Measurements from ENCODE around the gene RAB6B.

The RAB6B gene

DNA sequence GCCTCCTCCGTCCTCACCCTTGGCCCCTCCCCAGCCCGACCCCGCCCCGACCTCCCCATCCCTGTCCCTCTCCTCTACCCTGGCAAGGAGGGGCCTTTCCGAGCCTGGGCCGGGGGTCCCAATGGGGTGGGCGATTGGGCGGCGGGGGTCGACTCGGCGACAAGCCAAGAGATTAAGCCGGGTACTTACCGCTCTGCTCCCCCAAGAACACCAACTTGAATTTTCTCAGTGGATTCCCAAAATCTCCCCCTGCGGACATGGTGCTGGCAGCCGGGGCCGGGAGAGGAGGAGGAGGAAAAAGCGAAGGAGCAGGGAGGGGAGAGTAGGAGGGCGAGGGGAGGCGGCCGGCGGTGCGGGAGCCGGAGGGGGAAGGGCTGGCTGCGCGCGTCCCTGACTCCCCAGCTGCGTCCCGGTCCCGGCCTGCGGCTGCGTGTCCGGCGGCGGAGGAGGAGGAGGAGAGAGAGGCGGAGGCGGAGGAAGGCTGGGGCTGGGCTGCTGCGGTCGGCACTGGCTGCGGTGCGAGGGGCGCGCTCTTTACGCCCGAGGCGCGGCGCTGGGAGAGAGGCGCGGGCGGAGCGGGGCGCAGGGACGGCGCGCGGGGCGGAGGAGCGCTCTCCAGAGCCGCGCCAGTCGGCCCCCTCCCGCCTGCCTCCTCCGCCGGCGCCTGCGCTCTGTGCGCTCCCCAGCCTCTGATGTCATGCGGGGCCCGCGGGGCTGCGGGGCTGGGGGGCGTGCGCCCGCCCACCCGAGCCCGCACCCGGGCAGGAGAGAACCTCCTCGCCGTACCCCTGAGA lies at the start of gene RAB6B:
Gene RAB6B, minus strand, starts transcription at position 675 of the 794 bp plus-strand sequence. Its CDS starts 416 bp downstream, at position 259.
- DNase-seq (ENCODE audit: low read depth, low spot score), result no peak

DNA sequence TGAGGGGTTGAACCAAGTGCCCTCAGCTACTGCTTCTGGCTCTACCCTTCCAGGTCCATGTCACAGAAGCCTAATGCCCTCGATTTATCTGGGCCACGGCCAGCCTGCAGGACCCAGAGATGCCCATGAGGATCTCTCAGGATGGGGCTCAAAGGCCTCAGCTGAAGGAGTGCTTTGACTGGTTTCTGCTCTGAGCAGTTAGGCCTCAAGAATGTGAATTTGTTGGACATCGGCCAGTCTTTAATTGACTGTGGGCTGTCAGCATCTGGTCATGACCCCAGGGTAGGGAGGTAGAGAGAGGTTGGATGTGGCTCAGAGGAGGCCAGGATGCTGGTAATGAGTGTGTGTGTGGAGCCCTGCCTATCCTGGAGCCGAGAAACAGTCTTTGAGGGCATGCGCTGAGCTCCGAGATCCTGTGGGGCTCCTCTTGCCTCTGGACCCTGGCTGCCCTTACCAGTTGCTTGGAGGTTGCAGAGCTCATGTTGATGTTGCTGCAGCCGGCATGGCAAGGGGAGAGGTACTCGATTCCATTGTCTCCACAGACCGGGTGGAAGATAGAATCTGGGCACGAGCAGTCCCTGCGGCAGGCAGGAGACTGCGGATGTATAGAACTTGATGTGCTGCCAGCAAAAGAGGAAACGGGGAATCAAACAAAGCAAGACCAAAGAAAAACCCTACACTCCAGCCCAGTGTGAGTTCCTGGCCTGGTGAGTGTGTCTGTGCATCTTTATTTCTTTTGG lies 49.1 kb upstream of the RAB6B start:
- DNase-seq (ENCODE audit: low read depth, low spot score), result peak; percentile 87

DNA sequence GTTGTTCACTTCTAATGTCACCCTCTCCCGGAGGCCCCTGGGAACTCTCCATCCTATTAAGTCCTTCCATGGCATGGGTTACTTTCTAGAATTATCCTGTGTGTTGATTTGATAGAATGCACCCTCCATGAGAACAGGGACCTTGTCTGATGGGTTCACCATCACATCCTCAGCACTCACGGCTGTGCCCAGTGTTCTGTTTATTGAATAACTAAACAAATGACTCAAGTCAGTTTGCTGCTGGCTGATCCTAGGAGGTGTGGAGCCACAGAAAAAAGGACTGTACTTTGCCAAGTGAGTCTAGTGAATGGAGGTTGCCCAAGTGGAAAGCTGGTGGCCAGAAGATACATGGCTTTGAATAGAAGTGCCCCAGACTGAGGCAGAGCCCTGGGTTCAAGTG lies 48.5 kb upstream of the RAB6B start:
- no peak for DNase-seq (ENCODE audit: low read depth, low spot score)

DNA sequence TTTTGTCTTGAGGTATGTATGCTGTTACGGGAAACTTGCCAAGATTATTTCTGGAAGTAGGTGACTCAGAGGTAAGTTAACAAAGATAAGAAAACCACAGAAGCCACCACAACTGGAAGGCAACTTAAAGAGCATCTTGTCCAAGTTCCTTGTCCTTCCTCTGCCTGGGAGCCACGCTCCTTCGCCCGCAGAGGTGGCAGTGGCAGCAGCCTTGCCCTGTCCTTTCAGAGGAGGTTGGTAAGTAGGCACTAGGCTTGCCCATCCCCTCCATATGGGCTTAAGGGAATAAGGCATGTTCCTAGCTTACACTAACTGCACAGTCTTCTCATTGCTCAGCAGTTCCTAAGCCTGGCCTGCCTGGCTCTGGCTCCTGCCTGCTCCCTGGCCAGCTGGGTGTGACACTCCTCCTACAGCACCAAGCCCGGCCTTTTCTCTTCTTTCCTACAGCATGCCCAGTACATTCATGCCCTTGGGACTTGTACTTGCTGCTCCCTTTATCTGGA lies 48.0 kb upstream of the RAB6B start:
- no peak for DNase-seq (ENCODE audit: low read depth, low spot score)

DNA sequence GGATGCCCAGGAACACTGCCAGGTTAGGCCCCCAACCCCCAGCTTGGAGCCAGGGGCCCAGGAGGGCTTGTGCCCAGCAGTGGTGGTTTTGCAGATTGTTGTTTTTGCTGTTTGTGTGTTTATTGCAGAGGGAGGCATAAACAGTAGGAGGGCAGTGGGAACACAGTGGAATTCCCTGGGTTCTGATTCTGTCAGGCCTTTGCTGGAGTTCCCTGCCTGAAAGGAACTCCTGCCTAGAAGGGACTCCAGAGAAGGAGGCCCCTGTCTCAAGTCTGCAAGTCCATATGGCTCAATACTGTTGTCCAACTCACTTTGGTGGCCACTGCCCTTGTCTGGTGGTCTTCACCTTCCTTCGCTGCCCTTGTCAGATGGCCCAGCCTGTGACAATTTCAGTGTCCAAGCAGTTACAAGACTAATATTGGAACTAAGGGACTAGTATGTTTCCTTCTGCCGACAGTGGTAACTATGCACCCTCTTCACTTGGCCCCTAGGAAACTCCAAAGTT lies 47.4 kb upstream of the RAB6B start:
- DNase-seq (ENCODE audit: low read depth, low spot score), result no peak

DNA sequence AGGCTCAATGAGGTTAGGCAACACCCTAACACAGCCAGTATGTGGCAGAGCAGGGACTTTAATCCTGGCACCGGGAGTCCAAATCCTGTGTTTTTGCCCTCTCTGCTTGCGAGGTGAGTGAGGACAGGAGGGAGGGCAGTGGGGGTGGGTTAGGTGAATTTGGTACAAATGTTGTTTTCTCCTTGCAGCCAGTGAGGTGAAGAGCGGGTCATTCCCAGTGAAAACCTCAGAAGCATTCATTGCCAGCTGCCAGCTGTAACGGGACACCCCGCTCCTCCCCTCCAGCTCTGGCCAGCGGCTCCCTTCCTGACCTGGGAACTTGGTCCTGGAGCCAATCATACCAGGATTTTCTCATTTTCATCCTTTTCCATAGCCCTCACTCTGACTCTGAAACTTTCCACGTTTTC lies 45.7 kb upstream of the RAB6B start:
- no peak for DNase-seq (ENCODE audit: low read depth, low spot score)

DNA sequence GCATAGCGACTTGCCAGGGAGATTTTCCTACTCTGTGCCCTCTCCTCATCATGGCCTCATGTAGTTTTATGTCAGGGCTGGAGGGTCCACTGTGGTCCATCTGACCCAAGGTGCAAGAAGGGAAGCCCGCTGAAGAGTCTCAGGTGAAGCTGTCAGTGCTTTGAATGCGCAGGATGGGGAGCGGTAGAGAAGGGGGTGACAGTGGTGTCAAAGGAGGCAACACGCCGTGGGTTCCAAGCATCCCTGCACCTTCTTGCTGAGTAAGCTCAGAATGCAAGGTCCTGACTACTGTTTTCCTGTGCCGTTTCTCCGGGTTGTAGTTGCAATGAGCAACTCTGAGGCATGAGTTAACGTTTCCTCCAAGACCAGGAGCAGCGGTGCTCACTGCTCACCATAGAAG lies 44.9 kb upstream of the RAB6B start:
- no peak for DNase-seq (ENCODE audit: low read depth, low spot score)

DNA sequence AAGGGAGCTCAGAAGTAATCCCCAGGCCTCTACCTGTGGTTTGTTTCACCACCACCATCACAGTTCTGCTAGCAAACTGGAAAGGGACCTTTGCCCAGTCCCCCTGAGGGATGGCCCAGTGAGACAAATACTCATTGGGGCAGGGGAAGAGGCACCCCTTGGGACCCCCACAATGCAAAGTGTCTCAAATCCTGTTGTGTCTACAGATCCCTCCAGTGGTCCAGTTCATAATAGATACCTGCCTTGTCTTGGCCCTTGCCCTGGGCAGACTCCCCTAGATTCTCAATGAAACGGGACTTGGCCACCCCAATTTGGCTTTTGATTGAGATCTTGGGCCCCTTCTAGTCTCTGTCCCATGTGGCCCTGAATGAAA lies 43.8 kb upstream of the RAB6B start:
- DNase-seq (ENCODE audit: low read depth, low spot score), result no peak

DNA sequence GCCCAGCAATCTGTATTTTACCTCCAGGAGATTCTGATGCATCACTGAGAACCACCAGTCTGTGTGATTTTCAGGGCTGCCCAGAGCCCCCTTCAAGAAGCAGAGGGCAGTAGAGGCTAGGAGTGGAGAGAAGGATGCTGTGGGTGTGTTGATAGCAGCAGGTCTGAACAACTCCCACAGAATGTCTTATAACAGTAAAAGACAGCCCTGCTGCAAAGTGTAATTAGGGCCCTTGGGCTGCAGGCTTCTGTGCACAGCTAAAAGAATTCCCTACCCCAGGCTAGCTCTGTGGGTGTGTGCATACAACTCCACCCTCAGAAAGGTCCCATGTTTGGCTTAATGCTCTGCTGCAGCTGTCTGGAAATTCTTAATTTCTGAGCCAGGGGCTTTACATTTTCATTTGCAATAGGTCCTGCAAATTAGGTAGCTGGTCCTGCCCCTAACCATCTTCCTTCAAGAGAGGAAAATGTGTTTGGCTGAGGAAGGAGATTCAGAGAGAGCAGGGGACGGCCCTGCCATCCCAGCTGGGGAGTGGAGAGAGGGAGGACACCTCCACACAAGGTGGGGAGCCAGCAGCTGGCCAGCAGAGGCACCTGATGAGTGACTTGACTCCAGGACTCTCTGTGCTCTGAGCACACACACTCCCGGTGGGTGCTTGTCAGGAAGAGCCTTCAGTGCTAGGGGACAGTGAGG lies 43.2 kb upstream of the RAB6B start:
- DNase-seq (ENCODE audit: low read depth, low spot score), result no peak

DNA sequence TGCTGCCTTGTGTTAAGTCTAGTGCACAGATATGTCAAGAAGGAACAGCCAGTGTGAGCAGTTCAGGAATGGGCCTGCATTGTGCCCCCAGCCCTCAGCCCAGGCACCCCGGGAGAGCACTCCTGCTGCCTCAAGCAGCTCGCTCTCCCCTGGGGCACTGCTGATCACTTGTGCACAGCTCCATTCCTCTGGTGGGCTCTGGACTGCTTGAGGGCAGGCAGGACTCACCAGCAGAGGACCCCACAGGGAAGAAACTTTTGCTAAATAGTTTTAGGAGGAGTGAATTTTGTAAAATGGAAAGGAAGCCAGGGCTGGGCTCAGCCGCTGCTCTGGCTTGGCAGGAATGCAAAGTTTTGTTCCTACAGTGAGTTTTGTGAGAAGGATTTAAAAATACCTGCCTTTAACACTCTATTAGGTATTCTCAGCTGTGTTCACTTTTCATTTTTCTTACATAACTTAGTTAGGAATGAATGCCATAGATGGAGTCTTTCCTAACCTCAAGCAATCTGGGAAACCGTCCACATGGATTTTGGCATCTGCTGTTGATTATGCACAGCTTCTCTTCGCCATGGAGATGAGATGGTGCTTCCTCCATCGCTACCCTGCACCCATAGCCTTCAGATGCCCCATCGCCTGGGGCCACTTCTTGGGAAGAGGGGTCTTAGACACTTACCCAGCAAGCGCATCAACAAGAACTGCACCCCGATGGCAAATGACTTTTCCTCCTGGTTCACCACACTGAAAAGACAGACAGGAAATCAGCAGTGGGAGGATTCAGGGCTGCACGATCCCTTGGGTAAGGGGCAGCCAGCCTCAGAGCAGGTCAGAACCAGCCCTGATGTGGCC lies 42.3 kb upstream of the RAB6B start:
- DNase-seq (ENCODE audit: low read depth, low spot score), result no peak

DNA sequence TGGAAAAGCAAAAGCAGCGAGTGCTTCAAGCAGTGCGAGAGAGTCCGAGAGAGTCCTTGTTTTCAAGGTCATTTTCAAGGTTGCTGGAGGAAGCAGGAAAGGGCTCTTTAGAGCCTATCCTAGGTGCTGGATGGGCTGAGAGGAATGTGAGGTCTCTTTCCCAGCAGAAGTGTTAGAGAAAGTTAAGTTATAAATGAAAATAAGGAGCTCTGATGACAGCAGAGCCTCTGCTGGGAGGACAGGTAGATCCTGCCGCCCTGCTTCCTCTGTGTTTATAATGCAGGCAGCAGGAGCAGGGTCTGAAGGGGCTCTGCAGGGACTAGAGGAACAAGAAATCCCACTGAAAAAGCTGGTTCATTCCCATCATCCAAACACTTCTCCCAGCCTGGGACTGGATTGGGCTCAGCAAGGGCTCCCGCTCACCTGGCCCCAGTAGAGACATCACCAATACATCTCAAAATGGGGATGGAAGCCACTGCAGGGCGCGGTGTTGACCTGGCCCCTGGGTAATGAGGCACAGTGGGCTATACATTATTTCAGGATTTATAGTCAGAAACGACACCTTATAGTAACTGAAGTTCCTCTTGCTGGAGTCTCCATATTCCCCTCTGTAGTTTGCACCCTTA lies 41.5 kb upstream of the RAB6B start:
- no peak for DNase-seq (ENCODE audit: low read depth, low spot score)

DNA sequence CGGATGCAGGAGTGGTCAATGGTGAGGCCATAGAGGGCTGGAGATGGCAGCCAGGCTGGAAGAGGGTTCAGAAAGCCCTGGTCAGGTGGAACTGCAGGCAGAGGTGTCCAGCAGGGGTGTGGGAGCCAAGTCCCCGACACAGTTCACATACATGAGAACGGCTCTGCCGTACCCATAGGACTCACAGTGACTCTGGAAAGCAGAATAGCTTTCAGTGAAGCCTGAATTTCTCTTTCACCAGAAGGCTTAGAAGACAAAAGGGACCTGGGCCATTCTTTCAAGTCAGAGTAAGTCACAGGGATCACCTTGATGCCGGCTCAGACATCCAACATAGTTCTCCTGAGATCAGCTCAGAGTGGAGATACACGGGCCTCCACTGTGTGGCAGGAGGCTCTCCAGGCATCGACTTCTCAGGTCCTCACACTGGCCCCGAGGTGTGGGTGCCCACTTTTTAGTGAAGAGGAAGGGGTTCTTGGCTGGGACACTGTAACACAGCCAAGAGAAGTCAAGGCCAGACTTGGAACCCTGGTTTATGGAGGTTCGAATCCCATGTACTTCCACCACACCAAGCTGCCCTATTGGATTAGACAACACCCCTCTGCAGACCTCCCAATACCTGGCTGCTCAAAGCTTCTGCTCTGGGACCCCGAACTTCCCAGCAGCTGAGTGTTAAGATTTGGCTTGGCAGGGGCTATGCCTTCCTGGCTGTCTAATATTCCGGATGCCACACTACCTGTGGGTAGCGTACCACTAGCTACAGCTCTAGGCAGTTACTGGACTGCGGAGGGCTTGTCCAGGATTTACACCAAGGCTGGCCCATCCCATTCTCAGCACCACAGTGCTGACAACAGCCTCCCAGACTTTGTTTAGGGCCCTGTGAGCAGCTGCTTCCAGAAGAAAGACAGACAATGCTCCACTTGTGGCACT lies 40.4 kb upstream of the RAB6B start:
- no peak for DNase-seq (ENCODE audit: low read depth, low spot score)

DNA sequence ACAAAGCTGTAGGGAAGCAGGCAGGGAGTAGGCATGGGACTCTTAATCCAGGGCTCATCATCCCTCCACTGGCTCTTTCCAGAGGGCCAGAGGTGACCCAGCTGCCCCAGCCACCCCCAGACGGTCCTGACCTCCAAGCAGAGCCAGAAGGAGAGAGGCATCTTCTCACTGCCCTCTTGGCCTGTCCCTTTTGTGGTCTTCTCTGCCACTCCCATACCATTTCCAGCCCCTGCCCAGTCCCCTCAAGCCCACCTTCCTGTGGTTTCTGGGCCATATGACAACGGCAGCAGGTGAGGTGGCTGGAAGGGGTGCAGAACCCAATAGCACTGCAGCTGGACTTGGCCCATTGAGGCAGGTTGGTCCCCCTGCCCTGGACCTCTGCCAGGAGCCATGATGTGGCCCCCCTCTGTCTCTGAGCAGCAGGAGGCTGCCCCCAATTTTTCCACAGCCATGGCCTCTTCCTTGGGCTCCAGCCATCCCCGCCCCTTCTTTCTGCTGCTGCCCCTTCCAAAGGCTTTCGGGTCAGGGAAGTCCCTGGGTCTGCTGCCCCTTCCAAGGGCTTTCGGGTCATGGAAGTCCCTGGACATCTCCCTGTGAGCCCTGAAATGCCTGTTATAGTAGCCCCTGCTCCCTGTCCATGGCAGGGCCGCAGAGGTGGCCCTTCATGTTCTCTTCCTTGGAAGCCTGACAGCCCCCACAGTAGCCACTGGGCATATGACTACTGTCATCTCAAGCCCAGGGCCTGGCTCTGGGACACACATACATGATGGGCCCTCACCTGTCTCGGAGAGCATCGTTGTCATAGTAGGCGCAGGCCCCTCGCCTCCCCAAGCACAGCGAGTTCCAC lies 39.5 kb upstream of the RAB6B start:
- DNase-seq (ENCODE audit: low read depth, low spot score), result no peak

DNA sequence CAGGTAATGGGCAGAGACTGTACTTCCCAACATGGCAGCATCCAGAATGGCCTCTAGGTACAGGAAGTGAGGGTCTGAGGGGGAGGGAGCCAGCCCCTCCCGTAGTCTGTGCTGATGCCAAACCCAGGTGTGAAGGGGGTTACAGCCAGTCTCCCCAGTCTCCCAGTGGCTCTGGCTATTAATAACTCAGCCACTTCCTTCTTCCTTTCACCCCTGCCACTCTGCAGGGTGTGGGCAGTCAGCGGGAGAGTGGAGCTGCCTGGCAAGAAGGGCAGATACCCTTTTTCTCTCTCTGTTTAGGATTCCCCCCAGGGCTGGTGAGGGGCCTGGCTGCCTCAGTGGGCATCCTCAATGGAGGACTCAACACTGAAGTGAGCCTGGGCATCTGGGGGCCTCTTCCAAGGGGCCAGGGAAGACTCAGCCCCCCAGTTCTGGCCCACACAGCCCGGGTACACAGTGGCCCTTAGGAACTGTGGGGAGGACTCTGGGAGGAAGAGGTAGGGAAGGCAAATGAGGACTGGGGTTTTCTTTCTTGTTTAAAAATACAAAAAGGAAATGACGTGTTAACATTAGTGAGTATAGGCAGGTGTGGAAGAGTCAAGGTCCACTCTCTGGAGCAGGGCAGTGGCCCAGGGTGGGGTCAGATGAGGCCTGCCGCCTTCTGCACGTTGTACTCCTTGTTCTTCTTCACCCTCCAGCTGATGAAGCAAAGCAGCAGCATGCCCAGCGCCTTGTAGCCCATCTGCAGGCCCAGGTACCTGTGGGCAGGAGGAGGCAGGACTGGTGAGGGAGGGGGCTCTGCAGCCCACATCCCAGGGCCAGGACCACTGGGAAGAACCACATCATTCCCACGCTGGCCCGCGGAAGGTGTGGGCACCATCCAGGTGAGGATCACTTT lies 38.6 kb upstream of the RAB6B start:
- DNase-seq (ENCODE audit: low read depth, low spot score), result no peak

DNA sequence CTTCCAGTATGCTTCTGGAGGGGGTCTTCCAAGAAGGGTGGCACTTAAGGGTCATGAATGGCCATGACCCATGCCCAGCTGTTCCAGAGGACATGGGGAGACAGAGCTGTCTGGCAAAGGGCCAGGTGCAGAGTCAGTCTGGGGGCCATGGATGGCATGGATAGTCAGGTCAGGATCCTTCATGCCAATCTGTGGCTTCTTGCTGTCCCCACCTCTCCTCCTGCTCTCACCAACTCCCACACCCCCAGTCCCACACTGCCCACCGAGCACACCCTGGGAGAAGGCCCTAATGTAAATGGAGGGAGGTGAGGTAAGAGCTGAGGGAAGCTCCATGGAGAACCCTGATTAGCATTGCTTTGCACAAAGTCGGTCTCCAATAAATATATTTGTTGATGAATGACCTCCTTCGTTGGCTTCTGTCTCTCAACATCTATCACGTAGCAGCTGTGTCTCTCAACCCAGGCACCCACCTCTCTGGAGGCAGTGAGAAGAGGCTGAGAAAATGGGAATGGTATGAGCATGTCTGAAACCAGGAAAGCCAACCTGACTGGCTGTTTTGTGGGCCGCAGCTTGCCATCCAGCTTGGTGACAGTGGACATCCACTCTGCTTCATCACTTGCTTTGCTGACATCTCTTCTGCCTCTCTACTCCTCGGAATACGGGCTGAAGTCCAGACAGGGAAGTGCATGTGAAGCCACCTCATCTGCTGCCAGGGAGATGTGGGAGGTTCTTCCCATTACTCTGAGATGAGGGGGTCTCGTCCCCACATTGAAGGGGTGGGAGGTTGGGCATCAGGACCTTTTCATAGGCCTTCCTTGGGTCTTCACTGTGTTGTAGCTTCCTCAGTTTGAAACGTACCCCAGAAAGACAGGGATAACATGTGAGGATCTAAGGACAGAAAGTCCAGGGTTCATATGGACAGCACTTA lies 37.7 kb upstream of the RAB6B start:
- DNase-seq (ENCODE audit: low read depth, low spot score), result no peak

DNA sequence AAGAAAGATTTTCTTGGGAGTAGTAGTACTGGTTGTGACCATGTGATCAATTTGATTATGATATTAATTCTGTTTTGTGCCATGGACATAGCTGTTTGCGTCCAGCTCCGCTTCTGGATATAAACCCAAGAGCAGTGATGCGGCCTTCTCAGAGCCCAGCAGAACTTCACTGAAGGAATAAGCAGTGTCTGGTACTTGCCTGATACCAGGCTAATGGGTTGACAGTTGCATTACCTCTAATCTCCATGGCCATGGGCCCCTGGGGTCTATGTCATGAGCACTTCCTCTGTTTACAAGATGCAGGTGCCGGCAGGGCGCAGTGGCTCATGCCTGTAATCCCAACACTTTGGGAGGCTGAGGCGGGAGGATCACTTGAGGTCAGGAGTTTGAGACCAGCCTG lies 36.3 kb upstream of the RAB6B start:
- no peak for DNase-seq (ENCODE audit: low read depth, low spot score)

DNA sequence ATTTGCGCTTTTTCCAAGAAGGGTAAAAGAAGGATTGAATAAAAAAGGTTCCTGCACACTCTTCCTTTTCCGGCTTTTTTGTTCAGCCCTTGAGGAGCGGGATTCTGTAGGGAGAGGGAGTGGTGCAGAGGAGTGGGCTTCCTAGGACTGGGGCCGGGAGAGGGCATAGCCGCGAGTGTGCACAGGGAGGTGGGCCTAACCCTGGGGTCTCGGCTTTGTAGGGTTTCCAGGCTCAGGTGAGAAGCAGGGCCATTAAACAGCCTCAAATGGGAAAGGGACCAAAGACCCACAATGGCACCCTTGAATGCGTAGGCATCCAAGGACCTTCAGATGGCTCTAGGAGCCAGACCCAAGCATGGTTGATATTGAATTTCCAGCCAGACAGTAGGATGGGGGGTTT lies 35.4 kb upstream of the RAB6B start:
- no peak for DNase-seq (ENCODE audit: low read depth, low spot score)

All from smooth muscle cell of the brain vasculature (primary cell).